DOHH2 (cell line): Measurements from ENCODE around the gene SRP68.
A peak's percentile ranks its signal among the peaks of the same experiment; 100 is the strongest.

Experiments used
- H3F3A ChIP-seq: fragments of 200-600 bp; sonication (generic), shearing (Covaris generic); 2 replicates; pipeline ENCODE4 v1.6.0; 2016; ENCODE audit warnings: antibody characterized with exemption, mild to moderate bottlenecking; ENCODE audit not compliant: control insufficient read depth, insufficient read depth
- H3K27ac ChIP-seq: fragments of 200-600 bp; sonication (generic); 2 replicates; pipeline ENCODE4 v1.5.1; 2014; ENCODE audit warnings: low read depth, mild to moderate bottlenecking, low read length, moderate library complexity
- H3K27me3 ChIP-seq: fragments of 200-600 bp; sonication (generic); 2 replicates; pipeline ENCODE4 v1.6.1; 2014; ENCODE audit warnings: mild to moderate bottlenecking, low read length, mixed read lengths; ENCODE audit not compliant: control insufficient read depth
- H3K36me3 ChIP-seq: fragments of 200-600 bp; sonication (generic); 2 replicates; pipeline ENCODE4 v1.6.1; 2014; ENCODE audit warnings: mild to moderate bottlenecking, low read length, moderate library complexity, mixed read lengths; ENCODE audit not compliant: control insufficient read depth
- H3K4me1 ChIP-seq: fragments of 200-600 bp; sonication (generic); 2 replicates; pipeline ENCODE4 v1.6.1; 2014; ENCODE audit warnings: mild to moderate bottlenecking, low read length, mixed read lengths; ENCODE audit not compliant: control insufficient read depth
- H3K4me2 ChIP-seq: fragments of 200-600 bp; sonication (generic); 2 replicates; pipeline ENCODE4 v1.6.0; 2014; ENCODE audit warnings: mild to moderate bottlenecking, low read length, moderate library complexity
- H3K4me3 ChIP-seq: fragments of 200-600 bp; sonication (generic); 2 replicates; pipeline ENCODE4 v1.5.1; 2014; ENCODE audit warnings: mild to moderate bottlenecking, low read length, mixed read lengths
- H3K79me2 ChIP-seq: fragments of 200-600 bp; sonication (generic); 2 replicates; pipeline ENCODE4 v1.6.1; 2014; ENCODE audit warnings: mild to moderate bottlenecking, low read length, mixed read lengths; ENCODE audit not compliant: control insufficient read depth
- H3K9me2 ChIP-seq: fragments of 200-600 bp; sonication (generic); replicated peaks from 2 replicates; pipeline ENCODE4 v1.6.1; 2014; ENCODE audit warnings: mild to moderate bottlenecking, low read length, mixed read lengths; ENCODE audit not compliant: control insufficient read depth
- H3K9me3 ChIP-seq: fragments of 200-600 bp; sonication (generic); 2 replicates; pipeline ENCODE4 v1.6.1; 2014; ENCODE audit warnings: antibody characterized with exemption, low read length, mixed read lengths; ENCODE audit not compliant: control insufficient read depth, insufficient read depth
- H4K20me1 ChIP-seq: fragments of 200-600 bp; sonication (generic); 2 replicates; pipeline ENCODE4 v1.6.0; 2014; ENCODE audit warnings: low read depth, mild to moderate bottlenecking, antibody characterized with exemption, low read length, moderate library complexity; ENCODE audit not compliant: control insufficient read depth, insufficient read depth
- EZH2phosphoT487 ChIP-seq: fragments of 200-600 bp; sonication (generic); IDR thresholded peaks from 2 replicates; pipeline ENCODE4 v1.6.1; 2017; ENCODE audit warnings: borderline replicate concordance, mild to moderate bottlenecking, antibody characterized with exemption, low read length, moderate library complexity, mixed read lengths
- TF ChIP-seq, protein P1 (sequence below): fragments of 200-600 bp; sonication (generic); IDR thresholded peaks from one replicate; pipeline ENCODE4 v1.5.1; 2014; ENCODE audit warnings: antibody characterized with exemption, mild to moderate bottlenecking, low read depth, low read length; ENCODE audit not compliant: poor library complexity, severe bottlenecking

SRP68 gene

DNA sequence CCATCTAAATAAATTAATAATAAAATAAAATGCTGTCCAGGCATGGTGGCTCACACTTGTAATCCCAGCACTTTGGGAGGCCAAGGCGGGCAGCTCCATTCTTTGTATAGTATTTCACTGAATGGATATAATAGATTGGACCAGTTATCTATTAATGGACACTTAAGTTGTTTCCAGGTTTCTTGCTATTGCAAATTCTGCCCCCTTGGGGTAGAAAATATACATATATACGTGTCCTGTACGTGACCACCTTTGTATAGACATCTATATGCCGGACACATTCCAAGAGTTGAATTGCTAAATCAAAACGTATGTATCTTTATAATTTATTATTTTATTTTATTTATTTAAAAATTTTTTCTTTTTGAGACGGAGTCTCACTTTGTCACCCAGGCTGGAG, 35.2 kb upstream of the SRP68 start:
- H3K27ac ChIP-seq, result no peak overlapping the region
- H3K79me2 ChIP-seq, result peaks cover 13% of the 10 kb centered on the region
- 0 out of 2 replicates have a peak, but pooled peaks cover 3% of the 10 kb centered on the region for H3K27me3 ChIP-seq
- no peak overlapping the region for H3K4me3 ChIP-seq
- no peak overlapping the region for H3K4me2 ChIP-seq
- TF ChIP-seq, protein P1, sequence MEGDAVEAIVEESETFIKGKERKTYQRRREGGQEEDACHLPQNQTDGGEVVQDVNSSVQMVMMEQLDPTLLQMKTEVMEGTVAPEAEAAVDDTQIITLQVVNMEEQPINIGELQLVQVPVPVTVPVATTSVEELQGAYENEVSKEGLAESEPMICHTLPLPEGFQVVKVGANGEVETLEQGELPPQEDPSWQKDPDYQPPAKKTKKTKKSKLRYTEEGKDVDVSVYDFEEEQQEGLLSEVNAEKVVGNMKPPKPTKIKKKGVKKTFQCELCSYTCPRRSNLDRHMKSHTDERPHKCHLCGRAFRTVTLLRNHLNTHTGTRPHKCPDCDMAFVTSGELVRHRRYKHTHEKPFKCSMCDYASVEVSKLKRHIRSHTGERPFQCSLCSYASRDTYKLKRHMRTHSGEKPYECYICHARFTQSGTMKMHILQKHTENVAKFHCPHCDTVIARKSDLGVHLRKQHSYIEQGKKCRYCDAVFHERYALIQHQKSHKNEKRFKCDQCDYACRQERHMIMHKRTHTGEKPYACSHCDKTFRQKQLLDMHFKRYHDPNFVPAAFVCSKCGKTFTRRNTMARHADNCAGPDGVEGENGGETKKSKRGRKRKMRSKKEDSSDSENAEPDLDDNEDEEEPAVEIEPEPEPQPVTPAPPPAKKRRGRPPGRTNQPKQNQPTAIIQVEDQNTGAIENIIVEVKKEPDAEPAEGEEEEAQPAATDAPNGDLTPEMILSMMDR, result peak; percentile 37
- TF ChIP-seq EZH2phosphoT487, result no peak
- no peaks in the 10 kb centered on the region for H3K36me3 ChIP-seq
- no peaks in the 10 kb centered on the region for H4K20me1 ChIP-seq
- H3K9me2 ChIP-seq, result no peaks in the 10 kb centered on the region
- peaks cover 24% of the 10 kb centered on the region for H3K4me1 ChIP-seq
- peaks cover 11% of the 10 kb centered on the region for H3F3A ChIP-seq
- no peaks in the 10 kb centered on the region for H3K9me3 ChIP-seq

DNA sequence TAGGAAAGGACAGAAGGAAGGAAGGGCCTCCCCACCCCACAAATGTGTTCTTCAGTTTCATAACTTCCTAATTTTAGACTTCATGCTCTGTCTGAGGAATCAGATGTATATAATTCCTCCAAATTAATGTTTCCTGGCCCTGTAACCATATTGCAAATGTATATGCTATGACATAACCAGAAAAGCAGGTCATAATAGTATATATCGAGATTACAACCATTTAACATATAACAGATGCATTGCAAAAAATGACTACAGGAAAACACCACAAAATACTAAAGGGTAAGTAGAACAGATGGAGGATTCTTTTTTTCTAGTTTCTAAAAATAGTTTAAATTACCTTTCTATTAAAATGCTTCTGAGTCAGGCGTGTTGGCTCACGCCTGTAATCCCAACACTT, 34.4 kb upstream of the SRP68 start:
- no peak for TF ChIP-seq EZH2phosphoT487
- TF ChIP-seq, protein P1, result no peak
- Histone ChIP-seq H3K4me2 (peak overlapping the region; percentile 23; the same call in 1 of the 2 replicates), H3K27me3 (0 out of 2 replicates have a peak, but pooled peaks cover 3% of the 10 kb centered on the region), H3K9me3 (no peaks in the 10 kb centered on the region), H3K9me2 (no peaks in the 10 kb centered on the region), H4K20me1 (no peaks in the 10 kb centered on the region), H3K79me2 (peaks cover 19% of the 10 kb centered on the region), H3K27ac (no peak overlapping the region), H3F3A (peaks cover 11% of the 10 kb centered on the region), H3K4me3 (no peak overlapping the region), H3K4me1 (peaks cover 24% of the 10 kb centered on the region), H3K36me3 (peaks cover 6% of the 10 kb centered on the region)

DNA sequence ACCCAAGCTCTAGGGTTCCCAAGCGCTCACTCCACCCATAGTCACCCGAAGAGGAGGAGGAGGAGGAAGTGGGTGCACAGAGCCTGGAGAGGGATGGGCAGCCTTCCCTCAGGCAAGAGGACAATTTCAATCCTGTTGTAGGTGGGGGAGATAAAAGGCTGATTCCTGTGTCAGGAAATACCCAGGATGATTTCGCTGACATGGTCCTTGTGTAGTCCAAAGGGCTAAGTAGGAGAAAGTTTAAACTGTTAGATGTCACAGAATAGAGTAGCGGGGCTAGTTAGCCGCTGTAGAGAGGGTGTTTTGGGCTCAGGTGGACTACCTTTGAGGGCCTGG, 32.5 kb upstream of the SRP68 start:
- Histone ChIP-seq H3K27me3 (no peaks in the 10 kb centered on the region), H4K20me1 (no peaks in the 10 kb centered on the region), H3K79me2 (peaks cover 19% of the 10 kb centered on the region), H3K4me2 (no peak overlapping the region), H3K9me2 (no peaks in the 10 kb centered on the region), H3K27ac (no peak overlapping the region), H3K4me1 (peaks cover 24% of the 10 kb centered on the region), H3K9me3 (no peaks in the 10 kb centered on the region), H3K36me3 (peaks cover 17% of the 10 kb centered on the region), H3K4me3 (no peak overlapping the region), H3F3A (peaks cover 11% of the 10 kb centered on the region)
- TF ChIP-seq EZH2phosphoT487, result no peak
- TF ChIP-seq, protein P1, result no peak
